Fibroblast of mammary gland (primary cell): ENCODE results near the gene TRNAU1AP.
"Not testable (repeated sequence)": the region's sequence is repeated elsewhere in the genome, so short reads cannot be mapped to it uniquely, and the experiment has no call there.

Experiments
- DNase-seq: peaks from one replicate; pipeline ENCODE4 v3.0.0-alpha.2; 2010; ENCODE audit warnings: low read depth
- H3K4me3 ChIP-seq: 2 replicates; pipeline ENCODE4 v1.5.1; 2011; ENCODE audit warnings: low read depth, mild to moderate bottlenecking, low read length, moderate library complexity; ENCODE audit not compliant: control insufficient read depth
- TF ChIP-seq, protein P1 (sequence below): conservative IDR thresholded peaks from 2 replicates; pipeline ENCODE4 v1.5.1; 2011; ENCODE audit warnings: low read depth, low read length, inconsistent platforms; ENCODE audit not compliant: control insufficient read depth, insufficient read depth

TRNAU1AP gene

DNA sequence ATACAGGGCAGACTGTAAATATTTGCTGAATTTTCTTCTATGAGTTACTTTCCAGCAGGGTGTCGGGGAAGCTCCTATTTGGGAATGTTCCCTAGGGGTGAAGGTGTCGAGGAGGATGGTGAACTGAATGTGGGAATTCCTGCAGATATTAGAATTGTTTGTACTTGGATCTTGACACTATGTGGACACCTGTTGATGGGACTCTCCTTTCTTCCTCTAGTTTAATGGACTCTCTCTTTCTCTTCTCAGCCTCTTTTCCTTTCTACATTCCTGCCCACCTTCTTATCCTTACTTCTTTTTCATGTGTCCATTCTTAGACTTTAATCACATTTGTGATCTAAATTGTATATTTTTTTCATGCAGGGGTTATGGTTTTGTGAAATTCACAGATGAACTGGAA lies 14.0 kb downstream of the TRNAU1AP start:
- H3K4me3 ChIP-seq: no peak overlapping the region
- DNase-seq: no peak
- TF ChIP-seq, protein P1, sequence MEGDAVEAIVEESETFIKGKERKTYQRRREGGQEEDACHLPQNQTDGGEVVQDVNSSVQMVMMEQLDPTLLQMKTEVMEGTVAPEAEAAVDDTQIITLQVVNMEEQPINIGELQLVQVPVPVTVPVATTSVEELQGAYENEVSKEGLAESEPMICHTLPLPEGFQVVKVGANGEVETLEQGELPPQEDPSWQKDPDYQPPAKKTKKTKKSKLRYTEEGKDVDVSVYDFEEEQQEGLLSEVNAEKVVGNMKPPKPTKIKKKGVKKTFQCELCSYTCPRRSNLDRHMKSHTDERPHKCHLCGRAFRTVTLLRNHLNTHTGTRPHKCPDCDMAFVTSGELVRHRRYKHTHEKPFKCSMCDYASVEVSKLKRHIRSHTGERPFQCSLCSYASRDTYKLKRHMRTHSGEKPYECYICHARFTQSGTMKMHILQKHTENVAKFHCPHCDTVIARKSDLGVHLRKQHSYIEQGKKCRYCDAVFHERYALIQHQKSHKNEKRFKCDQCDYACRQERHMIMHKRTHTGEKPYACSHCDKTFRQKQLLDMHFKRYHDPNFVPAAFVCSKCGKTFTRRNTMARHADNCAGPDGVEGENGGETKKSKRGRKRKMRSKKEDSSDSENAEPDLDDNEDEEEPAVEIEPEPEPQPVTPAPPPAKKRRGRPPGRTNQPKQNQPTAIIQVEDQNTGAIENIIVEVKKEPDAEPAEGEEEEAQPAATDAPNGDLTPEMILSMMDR: no peak

DNA sequence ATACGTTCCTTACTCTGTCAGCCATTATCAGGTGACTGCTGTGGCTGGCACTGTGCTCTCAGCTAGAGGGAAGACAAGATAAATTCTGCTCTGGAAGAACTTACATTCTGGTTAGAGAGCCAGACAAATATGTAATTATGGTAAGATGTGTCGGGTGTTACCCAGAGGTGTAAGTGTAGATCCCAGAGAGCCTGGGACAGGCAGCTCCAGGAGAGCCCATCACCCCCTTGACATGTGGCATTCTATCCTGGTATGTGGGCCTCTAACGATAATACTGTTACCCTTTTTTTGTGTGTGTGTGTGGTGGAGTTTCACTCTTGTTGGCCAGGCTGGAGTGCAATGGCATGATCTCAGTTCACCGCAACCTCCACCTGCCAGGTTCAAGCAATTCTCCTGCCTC lies 19.0 kb downstream of the TRNAU1AP start:
- no peak overlapping the region for H3K4me3 ChIP-seq
- no peak for DNase-seq
- TF ChIP-seq, protein P1: no peak

DNA sequence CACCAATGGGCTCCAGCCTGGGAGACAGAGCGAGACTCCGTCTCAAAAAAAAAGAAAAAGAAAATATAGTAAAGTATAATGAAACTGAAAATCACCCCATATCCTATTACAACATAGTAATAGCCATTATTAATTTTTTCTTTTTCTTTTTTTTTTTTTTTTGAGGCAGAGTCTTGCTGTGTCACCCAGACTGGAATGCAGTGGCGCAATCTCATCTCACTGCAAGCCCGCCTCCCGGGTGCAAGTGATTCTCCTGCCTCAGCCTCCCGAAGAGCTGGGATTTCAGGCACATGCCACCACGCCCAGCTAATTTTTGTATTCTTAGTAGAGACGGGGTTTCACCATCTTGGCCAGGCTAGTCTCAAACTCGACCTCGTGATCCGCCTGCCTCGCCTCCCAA lies 20.0 kb downstream of the TRNAU1AP start:
- H3K4me3 ChIP-seq: not testable (repeated sequence)
- peak; percentile 84 for DNase-seq

GRCh38 chr1:28573564-28573963 lies 20.7 kb downstream of the TRNAU1AP start:
- H3K4me3 ChIP-seq: no peak overlapping the region
- no peak for DNase-seq
- TF ChIP-seq, protein P1: no peak

- DNase-seq: peak; percentile 25
- TF ChIP-seq, protein P1: no peak
- no peak overlapping the region for H3K4me3 ChIP-seq
Observed at GRCh38 chr1:28577052-28577678, 24.3 kb downstream of the TRNAU1AP start.

- DNase-seq: peak; percentile 14
- H3K4me3 ChIP-seq: no peak overlapping the region
- TF ChIP-seq, protein P1: no peak
Observed at GRCh38 chr1:28577738-28578536, 25.1 kb downstream of the TRNAU1AP start.

DNA sequence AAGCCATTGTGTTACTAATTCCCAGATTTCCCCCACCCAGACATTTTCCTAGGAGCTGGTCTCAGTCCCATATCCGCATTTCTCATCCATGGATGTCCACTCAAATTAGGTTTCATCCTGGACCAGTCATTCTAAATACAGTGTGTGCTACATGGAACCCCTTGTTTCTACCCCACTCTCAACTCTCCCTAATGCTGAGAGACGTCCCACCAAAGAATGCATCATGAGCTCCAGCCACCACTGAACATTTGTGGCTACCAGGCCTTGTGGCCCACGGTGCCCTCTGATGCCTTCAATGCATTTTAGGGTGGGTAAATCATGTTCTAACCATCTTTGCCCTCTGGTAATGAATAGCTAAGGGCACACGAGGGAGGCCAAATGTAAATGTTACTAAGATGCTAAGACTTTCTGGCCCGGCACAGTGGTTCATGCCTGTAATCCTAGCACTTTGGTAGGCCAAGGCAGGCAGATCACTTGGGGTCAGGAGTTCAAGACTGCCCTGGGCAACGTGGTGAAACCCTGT lies 25.9 kb downstream of the TRNAU1AP start:
- no peak for DNase-seq
- no peak overlapping the region for H3K4me3 ChIP-seq
- TF ChIP-seq, protein P1: no peak
